Stimulated activated memory B cell treated with anti-CD40 and anti-IgM and Interleukin-4, amounts not matched to agents 10 μg/mL and 1 μg/mL and 100 μg/mL, for 72 hours (primary cell): ENCODE measurements around the gene TRIM38.
"Not testable (repeated sequence)": the region's sequence is repeated elsewhere in the genome, so short reads cannot be mapped to it uniquely, and the experiment has no call there.

ENCODE experiments used
- ATAC-seq: fragments of 150-1000 bp; cut with Tn5 transposase; 2 replicates; pipeline ENCODE4 v1.10.0; 2021
- H3K27ac Mint-ChIP-seq: one replicate; pipeline ENCODE4 v1.8.0; 2022; ENCODE audit warnings: mild to moderate bottlenecking, mixed read lengths
- H3K27me3 Mint-ChIP-seq: one replicate; pipeline ENCODE4 v1.8.0; 2022; ENCODE audit warnings: mixed read lengths
- H3K36me3 Mint-ChIP-seq: one replicate; pipeline ENCODE4 v1.8.0; 2022; ENCODE audit warnings: mixed read lengths
- H3K4me1 Mint-ChIP-seq: one replicate; pipeline ENCODE4 v1.8.0; 2022; ENCODE audit warnings: mixed read lengths
- H3K4me3 Mint-ChIP-seq: one replicate; pipeline ENCODE4 v1.8.0; 2022; ENCODE audit warnings: mild to moderate bottlenecking, moderate library complexity, mixed read lengths
- H3K9me3 Mint-ChIP-seq: one replicate; pipeline ENCODE4 v1.8.0; 2022; ENCODE audit warnings: mixed read lengths

The TRIM38 gene

GRCh38 chr6:25962149-25963127, at the start of gene TRIM38:
Gene TRIM38 (plus strand): TSS chr6:25962802. CDS start chr6:25966523, 3,721 bp downstream.
- peak within 1 kb of the TSS; percentile 97 for H3K27ac Mint-ChIP-seq
- peak; percentile 95 for ATAC-seq
- H3K9me3 Mint-ChIP-seq: peaks cover 6% of the 10 kb centered on the region
- peak within 1 kb of the TSS; percentile 98 for H3K4me3 Mint-ChIP-seq
- H3K4me1 Mint-ChIP-seq: peaks cover 86% of the 10 kb centered on the region
- no peaks in the 10 kb centered on the region for H3K27me3 Mint-ChIP-seq
- H3K36me3 Mint-ChIP-seq: peaks cover 30% of the 10 kb centered on the region

- H3K4me1 Mint-ChIP-seq: peaks cover 6% of the 10 kb centered on the region
- H3K9me3 Mint-ChIP-seq: no peaks in the 10 kb centered on the region
- H3K4me3 Mint-ChIP-seq: no peak overlapping the region
- H3K27me3 Mint-ChIP-seq: peaks cover 13% of the 10 kb centered on the region
- no peak overlapping the region for H3K27ac Mint-ChIP-seq
- no peak for ATAC-seq
- H3K36me3 Mint-ChIP-seq: no peaks in the 10 kb centered on the region
Measured at GRCh38 chr6:25913741-25914140, 48.9 kb upstream of the TRIM38 start.

DNA sequence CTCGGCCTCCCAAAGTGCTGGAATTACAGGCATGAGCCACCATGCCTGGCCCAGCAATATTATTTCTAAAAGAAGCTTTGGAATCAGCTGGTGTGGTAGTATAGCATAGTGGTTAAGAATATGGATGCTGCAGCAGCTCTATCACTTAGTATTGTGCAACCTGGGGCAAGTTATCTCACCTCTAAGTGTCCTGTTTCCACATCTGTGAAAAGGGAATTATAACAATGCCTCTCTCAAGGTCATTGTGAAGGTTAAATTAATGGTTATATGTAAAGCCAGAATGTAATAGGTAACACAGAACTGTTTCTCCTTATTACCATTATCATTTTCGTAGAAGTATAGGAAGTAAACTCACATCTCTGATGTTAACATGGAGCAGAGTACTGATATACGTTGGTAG, 46.3 kb upstream of the TRIM38 start:
- no peak for ATAC-seq
- Mint-ChIP-seq H3K4me1 (peaks cover 6% of the 10 kb centered on the region), H3K36me3 (no peaks in the 10 kb centered on the region), H3K4me3 (no peak overlapping the region), H3K27me3 (peaks cover 13% of the 10 kb centered on the region), H3K9me3 (no peaks in the 10 kb centered on the region), H3K27ac (no peak overlapping the region)

- Mint-ChIP-seq H3K4me1 (peaks cover under 1% of the 10 kb centered on the region), H3K27ac (no peak overlapping the region), H3K9me3 (no peaks in the 10 kb centered on the region), H3K27me3 (peaks cover 13% of the 10 kb centered on the region), H3K4me3 (no peak overlapping the region), H3K36me3 (no peaks in the 10 kb centered on the region)
- ATAC-seq: no peak
Measured at GRCh38 chr6:25916789-25917490, 45.7 kb upstream of the TRIM38 start.

GRCh38 chr6:25918083-25918683, 44.4 kb upstream of the TRIM38 start:
- H3K27ac Mint-ChIP-seq: no peak overlapping the region

GRCh38 chr6:25919657-25920056, 42.9 kb upstream of the TRIM38 start:
- no peaks in the 10 kb centered on the region for H3K36me3 Mint-ChIP-seq
- no peaks in the 10 kb centered on the region for H3K4me1 Mint-ChIP-seq
- H3K27ac Mint-ChIP-seq: no peak overlapping the region
- no peak overlapping the region for H3K4me3 Mint-ChIP-seq
- H3K27me3 Mint-ChIP-seq: no peaks in the 10 kb centered on the region
- ATAC-seq: no peak
- no peaks in the 10 kb centered on the region for H3K9me3 Mint-ChIP-seq

More at GRCh38 chr6:25918083-25918683, 44.4 kb upstream of the TRIM38 start:
- H3K36me3 Mint-ChIP-seq: no peaks in the 10 kb centered on the region
- H3K27me3 Mint-ChIP-seq: peaks cover 13% of the 10 kb centered on the region
- no peaks in the 10 kb centered on the region for H3K4me1 Mint-ChIP-seq
- no peak for ATAC-seq
- no peaks in the 10 kb centered on the region for H3K9me3 Mint-ChIP-seq
- H3K4me3 Mint-ChIP-seq: no peak overlapping the region

DNA sequence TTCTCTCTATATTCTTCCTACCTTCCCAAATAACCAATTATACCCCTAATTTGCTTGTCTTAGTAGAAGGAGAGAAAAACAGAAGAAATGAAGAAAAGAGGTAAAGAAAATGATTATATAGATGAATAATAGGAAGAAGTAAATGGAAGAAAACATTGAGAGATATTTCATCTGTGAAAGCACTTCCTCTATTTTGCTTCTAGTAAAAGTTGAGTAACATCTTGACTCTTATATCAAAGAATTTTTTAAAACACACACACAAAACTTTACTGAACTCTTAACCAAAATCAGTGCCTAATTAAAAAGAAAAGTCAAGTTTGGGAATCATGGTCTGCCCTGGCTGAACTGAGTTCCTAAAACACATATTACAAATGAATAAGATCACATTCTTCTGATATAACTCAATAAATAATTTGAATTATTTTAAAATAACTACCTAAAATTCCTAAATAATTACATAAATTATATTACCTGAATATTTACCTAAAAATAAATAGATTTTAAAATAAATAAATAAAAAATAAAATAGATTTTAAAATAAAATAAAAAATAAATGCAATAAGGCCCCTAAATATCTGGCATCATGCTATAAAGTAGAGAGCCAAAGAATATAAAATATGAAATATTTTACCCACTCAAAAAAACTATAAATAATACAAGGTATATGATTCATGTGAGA, 40.9 kb upstream of the TRIM38 start:
- no peaks in the 10 kb centered on the region for H3K36me3 Mint-ChIP-seq
- H3K4me3 Mint-ChIP-seq: no peak overlapping the region
- no peak overlapping the region for H3K27ac Mint-ChIP-seq
- H3K9me3 Mint-ChIP-seq: no peaks in the 10 kb centered on the region
- ATAC-seq: no peak
- H3K4me1 Mint-ChIP-seq: no peaks in the 10 kb centered on the region
- no peaks in the 10 kb centered on the region for H3K27me3 Mint-ChIP-seq

DNA sequence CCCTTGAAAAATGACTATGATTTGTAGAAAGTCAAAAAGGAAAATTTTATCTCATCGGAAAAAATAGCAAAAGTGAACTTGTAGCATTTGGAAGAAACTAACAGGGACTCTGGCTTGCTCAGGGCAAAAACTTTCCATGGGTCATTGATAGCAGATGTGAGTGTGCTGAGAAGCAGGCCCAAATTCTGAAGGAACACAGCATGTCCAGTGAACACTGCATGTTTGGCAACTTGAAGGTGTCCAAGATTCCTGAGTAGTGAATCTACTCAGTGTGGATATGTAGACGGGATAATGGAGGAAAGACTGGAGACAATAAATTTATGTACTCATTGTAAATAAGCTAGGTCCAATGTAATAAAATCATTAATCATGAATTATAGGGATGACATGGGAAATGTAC, 40.3 kb upstream of the TRIM38 start:
- Mint-ChIP-seq H3K4me1 (no peaks in the 10 kb centered on the region), H3K4me3 (no peak overlapping the region), H3K36me3 (no peaks in the 10 kb centered on the region), H3K9me3 (no peaks in the 10 kb centered on the region), H3K27ac (no peak overlapping the region), H3K27me3 (no peaks in the 10 kb centered on the region)
- no peak for ATAC-seq

DNA sequence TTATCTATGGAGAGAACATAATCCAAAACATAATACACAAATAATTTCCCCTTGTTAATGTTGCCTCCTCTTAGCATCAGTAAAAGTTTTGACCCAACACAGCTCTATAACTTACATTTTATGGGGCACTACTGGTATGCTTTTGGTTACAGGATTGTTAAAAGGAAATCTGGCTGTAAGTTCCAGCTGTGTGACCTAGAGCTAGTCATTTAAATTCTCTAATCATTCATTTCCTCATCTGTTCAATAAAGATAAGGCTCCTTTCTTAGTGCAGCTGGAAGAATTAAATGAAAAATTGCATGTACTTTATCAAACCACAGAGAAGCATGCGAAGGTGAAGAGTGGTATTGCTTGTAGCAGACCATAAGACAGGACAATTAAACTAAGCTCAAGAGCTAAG, 36.7 kb upstream of the TRIM38 start:
- Mint-ChIP-seq H3K36me3 (no peaks in the 10 kb centered on the region), H3K27ac (no peak overlapping the region), H3K4me1 (no peaks in the 10 kb centered on the region), H3K4me3 (no peak overlapping the region), H3K27me3 (no peaks in the 10 kb centered on the region), H3K9me3 (no peaks in the 10 kb centered on the region)
- ATAC-seq: no peak

GRCh38 chr6:25927178-25927577, 35.4 kb upstream of the TRIM38 start:
- peaks cover 3% of the 10 kb centered on the region for H3K4me1 Mint-ChIP-seq
- H3K4me3 Mint-ChIP-seq: no peak overlapping the region
- no peaks in the 10 kb centered on the region for H3K9me3 Mint-ChIP-seq
- H3K27ac Mint-ChIP-seq: no peak overlapping the region
- H3K36me3 Mint-ChIP-seq: no peaks in the 10 kb centered on the region
- H3K27me3 Mint-ChIP-seq: peaks cover 5% of the 10 kb centered on the region
- ATAC-seq: no peak

- Mint-ChIP-seq H3K27me3 (peaks cover 9% of the 10 kb centered on the region), H3K36me3 (no peaks in the 10 kb centered on the region), H3K27ac (no peak overlapping the region), H3K4me1 (peaks cover 6% of the 10 kb centered on the region), H3K4me3 (no peak overlapping the region), H3K9me3 (no peaks in the 10 kb centered on the region)
- no peak for ATAC-seq
Measured at GRCh38 chr6:25927756-25928216, 34.8 kb upstream of the TRIM38 start.

DNA sequence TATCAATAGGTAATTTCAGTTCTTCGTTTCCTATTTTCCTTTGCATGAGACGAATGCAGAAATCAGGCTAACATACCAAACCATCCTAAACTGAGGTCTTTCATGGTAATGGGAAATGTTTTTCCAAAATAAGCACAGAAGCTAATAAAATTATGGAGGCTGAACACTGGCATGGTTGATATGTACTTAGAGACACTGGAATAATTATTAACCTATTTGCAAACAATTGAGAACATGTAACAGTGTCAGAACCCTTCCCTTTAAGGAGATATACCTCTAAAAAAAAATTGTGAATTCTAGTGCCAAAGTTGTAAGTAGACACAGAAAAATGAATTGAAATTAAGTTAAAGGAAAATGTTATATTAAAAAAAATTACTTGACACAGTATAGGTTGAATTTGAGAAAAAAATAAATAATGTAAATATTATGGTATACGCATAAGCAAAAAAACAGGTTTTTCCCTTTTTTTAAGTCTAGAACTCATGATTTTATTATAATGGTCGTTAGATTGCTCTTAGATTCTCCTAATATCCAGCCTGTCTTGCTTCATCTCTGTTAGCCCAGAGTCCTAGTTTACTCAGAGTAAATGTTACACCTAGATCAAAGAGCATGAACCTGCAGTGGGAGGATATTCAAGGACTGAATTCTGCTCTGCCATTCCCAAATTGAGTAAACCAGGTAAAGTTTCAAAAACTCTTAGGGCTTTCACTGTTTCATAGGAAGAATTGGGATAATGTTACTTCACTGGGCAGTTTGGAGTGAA, 33.9 kb upstream of the TRIM38 start:
- H3K9me3 Mint-ChIP-seq: no peaks in the 10 kb centered on the region
- peaks cover 6% of the 10 kb centered on the region for H3K4me1 Mint-ChIP-seq
- peaks cover 9% of the 10 kb centered on the region for H3K27me3 Mint-ChIP-seq
- no peak overlapping the region for H3K27ac Mint-ChIP-seq
- ATAC-seq: no peak
- no peak overlapping the region for H3K4me3 Mint-ChIP-seq
- H3K36me3 Mint-ChIP-seq: no peaks in the 10 kb centered on the region

GRCh38 chr6:25929785-25930184, 32.8 kb upstream of the TRIM38 start:
- not testable (repeated sequence) for H3K4me3 Mint-ChIP-seq, H3K27me3 Mint-ChIP-seq, H3K4me1 Mint-ChIP-seq, H3K9me3 Mint-ChIP-seq, H3K36me3 Mint-ChIP-seq, H3K27ac Mint-ChIP-seq, ATAC-seq
